Daoy (cell line): ENCODE data around the gene GPRC6A. TPM values are rescaled to one million over a fixed set of nuclear protein-coding genes. Genes with fewer than 3 reads are reported as not detected.
A peak's percentile ranks its signal among the peaks of the same experiment; 100 is the strongest.
"Not testable (repeated sequence)": the region's sequence is repeated elsewhere in the genome, so short reads cannot be mapped to it uniquely, and the experiment has no call there.

Experiments used
- DNase-seq: peaks from one replicate; pipeline ENCODE4 v3.0.0-alpha.2; 2015; ENCODE audit warnings: low read depth
- total RNA-seq: library from RNA; depleted of rRNA; stranded (reverse); fragments of >200 nt; shearing (Covaris generic); gene quantifications from 2 replicates; pipeline ENCODE4 v1.2.3, GENCODE V29; 2014; rRNA removed

The GPRC6A gene
- not detected in 2 replicates for total RNA-seq

- DNase-seq, result no peak
Measured at GRCh38 chr6:116828983-116829382, at the start of gene GPRC6A. Gene GPRC6A, minus strand, starts transcription at chr6:116829083. Its CDS starts 70 bp downstream, at chr6:116829013.

GRCh38 chr6:116877743-116878142, 48.9 kb upstream of the GPRC6A start:
- DNase-seq, result no peak

- DNase-seq, result peak; percentile 9
Measured at GRCh38 chr6:116876635-116877611, 48.0 kb upstream of the GPRC6A start, which contains the start of gene RFX6. Gene RFX6, plus strand, starts transcription at chr6:116877242. Its CDS starts 34 bp downstream, at chr6:116877276.

GRCh38 chr6:116876107-116876506, 47.2 kb upstream of the GPRC6A start:
- no peak for DNase-seq

- no peak for DNase-seq
Measured at GRCh38 chr6:116872771-116873170, 43.9 kb upstream of the GPRC6A start.

- DNase-seq, result no peak
Measured at GRCh38 chr6:116866281-116866871, 37.5 kb upstream of the GPRC6A start.

- no peak for DNase-seq
Measured at GRCh38 chr6:116859264-116859663, 30.4 kb upstream of the GPRC6A start.

GRCh38 chr6:116858060-116858459, 29.2 kb upstream of the GPRC6A start:
- no peak for DNase-seq

- no peak for DNase-seq
Measured at GRCh38 chr6:116847227-116847626, 18.3 kb upstream of the GPRC6A start.

- DNase-seq, result no peak
Measured at GRCh38 chr6:116842459-116842858, 13.6 kb upstream of the GPRC6A start.

- DNase-seq, result peak; percentile 79
Measured at GRCh38 chr6:116840091-116840490, 11.2 kb upstream of the GPRC6A start.

GRCh38 chr6:116836606-116837342, 7.9 kb upstream of the GPRC6A start:
- DNase-seq, result no peak

GRCh38 chr6:116834526-116834925, 5.6 kb upstream of the GPRC6A start:
- not testable (repeated sequence) for DNase-seq

- DNase-seq, result no peak
Measured at GRCh38 chr6:116827561-116828240, 1.2 kb downstream of the GPRC6A start.

GRCh38 chr6:116816336-116816735, 12.5 kb downstream of the GPRC6A start:
- DNase-seq, result peak; percentile 7

- no peak for DNase-seq
Measured at GRCh38 chr6:116812051-116812650, 16.7 kb downstream of the GPRC6A start.

GRCh38 chr6:116801971-116802370, 26.9 kb downstream of the GPRC6A start:
- DNase-seq, result no peak

- no peak for DNase-seq
Measured at GRCh38 chr6:116799945-116800344, 28.9 kb downstream of the GPRC6A start.

- DNase-seq, result no peak
Measured at GRCh38 chr6:116797585-116797984, 31.3 kb downstream of the GPRC6A start.

- no peak for DNase-seq
Measured at GRCh38 chr6:116793224-116793623, 35.7 kb downstream of the GPRC6A start.

- peak; percentile 4 for DNase-seq
Measured at GRCh38 chr6:116783852-116784251, 45.0 kb downstream of the GPRC6A start.
